ENCODE results near the gene POLR1C.
"Not testable (repeated sequence)": the region's sequence is repeated elsewhere in the genome, so short reads cannot be mapped to it uniquely, and the experiment has no call there.

POLR1C gene

DNA sequence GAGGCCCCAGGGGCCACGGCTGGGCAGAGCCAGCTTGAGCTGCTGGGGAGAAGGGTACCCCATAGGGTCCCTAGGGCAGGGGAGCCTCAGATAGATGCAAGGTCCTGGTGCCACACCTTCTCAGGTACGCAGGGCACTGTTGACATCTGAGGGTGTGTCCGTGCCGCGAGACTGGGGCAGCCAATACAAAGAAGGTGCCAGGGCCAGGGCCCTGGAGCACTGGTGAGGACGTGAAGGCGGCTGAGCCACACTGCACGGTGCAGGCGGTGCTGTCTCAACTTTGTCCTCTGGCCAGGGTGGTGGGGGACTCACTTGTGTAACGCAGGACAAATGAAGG lies 6.1 kb upstream of the POLR1C start:
- DNase-seq (ENCODE audit: low read depth), result no peak

DNA sequence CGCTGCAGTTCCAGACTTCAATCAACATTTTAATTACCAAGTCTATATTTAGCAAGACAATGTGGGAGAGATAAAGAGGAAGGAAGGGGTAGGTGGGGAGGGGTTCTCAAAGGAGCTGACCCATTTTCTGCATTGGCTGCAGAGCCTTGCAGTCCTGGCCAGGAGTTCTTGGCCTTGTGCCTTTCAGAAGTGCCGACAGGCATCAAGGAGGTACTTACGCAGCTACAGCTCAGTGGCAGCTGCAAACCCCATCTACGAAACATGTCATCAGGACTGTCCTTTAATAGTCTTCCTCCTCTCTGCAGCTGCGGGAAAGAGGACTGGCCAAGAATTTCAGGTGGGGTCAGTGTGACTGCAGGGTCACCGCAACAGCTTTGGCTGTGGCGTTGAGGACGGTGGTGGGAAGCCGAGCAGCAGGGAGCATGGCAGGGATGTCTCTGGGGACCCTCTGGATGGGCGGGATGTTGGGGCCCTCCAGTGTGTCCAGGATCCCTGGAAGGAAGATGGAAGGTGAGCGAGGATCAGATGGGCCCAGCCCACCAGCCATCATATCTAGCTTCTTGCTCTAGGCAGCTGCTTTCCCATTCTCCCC lies 5.0 kb upstream of the POLR1C start:
- DNase-seq (ENCODE audit: low read depth), result no peak

DNA sequence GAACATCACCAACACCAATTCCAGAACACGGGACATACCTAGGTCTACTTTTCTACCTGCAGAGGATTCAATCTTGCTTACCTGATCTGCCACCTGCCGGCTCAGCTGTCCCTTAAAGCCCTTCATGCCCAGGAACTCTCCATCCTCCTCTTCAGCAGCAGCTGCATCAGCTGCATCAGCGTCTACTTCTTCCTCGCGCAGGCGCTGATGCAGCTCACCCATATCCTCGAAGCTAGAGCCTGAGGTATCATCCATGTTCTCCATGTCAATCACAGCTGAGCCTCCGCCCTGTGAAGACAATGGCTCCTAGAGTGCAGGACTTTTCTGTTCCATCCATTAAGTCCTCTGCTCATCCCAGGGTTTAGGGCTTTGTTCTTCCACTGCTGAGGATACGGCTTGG lies 1.1 kb upstream of the POLR1C start:
- DNase-seq (ENCODE audit: low read depth), result no peak

DNA sequence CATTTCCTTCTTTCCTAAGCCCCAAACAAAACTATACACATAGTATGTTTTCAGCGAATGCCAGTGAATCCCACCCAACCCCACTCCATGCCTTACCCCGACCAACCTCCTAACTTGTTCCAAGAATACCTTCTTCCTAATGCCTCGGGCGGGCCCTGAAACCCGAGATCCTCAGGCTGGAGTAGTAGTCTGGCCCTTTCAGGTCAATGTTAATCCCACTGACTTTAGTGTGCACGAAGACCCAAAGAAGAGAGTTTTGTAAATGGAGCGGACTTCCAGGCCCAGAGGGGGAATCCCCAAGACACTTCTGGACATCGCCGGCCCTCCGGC lies 557 bp upstream of the POLR1C start:
- DNase-seq (ENCODE audit: low read depth), result no peak

DNA sequence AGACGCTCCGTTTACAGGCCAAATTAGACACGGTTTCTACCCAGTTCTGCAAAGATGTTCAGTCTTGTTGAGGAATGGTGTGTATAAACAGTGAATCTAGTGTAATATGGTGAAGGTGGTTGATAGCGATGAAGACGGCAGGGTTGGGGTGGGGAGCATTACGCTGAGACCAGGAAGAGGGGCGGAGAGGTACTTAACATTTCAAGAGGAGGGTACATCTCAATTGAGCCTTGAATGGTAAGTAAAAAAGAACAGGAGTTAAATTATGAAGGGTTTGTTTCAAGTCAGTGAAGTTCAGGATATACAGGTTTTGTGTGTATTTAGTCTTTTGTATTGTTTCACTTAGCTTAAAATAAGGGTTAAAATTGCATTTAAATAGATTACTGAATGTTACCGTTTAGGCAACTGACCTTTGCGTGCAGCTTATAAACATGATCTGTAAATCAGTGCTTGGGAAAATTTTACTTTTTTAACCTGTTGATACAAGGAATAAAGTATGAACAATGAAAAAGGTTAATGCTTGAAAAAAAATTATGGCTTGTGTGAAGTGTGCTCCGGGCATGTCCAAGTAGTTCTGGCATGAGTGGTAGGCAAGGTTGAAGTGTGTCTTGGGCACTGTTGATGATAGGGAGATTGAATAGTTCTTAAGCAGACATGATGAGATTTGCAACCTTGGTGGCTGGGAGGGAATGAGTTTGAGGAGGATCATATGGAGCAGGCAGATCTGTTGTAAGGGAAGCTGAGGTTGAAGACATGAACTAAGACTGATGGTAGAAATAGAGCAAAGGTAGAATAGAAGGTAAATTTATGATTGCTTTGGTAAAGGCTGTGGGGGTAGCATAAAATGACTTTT lies 842 bp downstream of the POLR1C start:
- DNase-seq (ENCODE audit: low read depth), result no peak

DNA sequence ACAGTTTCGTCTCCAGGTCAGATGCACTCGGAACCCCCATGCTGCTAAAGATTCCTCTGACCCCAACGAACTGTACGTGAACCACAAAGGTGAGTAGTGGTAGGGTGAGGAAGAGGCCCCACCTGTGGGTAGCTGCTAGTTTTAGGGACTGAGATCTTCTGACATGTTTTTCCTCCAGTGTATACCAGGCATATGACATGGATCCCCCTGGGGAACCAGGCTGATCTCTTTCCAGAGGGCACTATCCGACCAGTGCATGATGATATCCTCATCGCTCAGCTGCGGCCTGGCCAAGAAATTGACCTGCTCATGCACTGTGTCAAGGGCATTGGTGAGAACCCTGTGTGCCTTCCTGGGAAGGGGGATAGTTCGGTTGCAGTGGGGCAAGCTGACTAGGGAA lies 3.2 kb downstream of the POLR1C start:
- DNase-seq (ENCODE audit: low read depth), result no peak

DNA sequence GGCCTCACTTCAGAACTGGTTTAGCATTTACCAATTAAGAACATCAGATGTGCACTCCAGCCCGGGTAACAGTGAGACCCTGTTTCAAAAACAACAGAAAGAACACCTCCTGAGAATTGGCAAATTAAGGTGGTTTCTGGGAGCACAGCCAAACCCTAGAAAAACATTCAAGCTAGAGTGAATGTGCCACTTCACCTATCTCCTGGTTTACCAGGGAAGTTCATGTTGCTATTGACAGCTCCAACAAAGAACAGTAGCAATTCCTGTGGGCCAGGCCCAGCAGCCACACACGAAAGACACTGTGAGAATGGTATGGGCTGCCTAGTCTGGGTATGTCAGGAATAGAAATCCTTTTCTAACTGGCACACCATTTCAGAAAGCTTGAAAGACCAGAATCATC lies 4.9 kb downstream of the POLR1C start:
- DNase-seq (ENCODE audit: low read depth), result no peak

DNA sequence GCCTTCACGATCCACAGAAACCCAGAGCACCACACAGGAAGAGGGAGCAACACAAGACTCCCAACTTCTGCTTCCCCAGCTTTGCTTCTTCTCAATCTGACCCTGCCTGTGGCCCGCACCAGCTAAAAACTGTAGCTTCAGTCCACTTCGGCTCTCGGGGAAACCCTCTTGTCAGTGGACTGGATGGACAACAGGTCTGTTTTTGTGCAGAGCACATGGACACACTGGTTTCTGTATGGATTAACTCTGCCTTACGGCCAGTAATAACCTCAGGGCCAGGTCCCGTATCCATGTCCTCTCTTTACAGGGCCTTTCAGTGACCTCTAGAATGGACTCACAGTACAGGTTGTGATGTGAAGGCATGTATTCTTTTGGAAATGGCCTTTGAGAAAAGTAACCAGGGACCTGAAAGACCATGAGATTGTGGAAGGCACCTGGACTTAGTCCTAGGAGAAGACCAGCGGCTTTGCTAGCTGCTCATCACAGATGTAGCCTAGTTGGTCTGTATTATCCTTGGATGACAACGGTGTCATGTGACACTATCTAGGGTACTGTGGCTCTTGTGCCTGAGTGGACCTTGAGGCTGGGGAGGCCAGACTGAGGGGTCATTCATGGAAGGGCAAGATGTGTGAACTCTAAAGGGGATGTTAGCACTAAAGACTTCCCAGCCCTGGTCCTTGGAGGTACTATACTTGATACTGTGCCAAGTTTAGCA lies 5.8 kb downstream of the POLR1C start:
- no peak for DNase-seq (ENCODE audit: low read depth)

DNA sequence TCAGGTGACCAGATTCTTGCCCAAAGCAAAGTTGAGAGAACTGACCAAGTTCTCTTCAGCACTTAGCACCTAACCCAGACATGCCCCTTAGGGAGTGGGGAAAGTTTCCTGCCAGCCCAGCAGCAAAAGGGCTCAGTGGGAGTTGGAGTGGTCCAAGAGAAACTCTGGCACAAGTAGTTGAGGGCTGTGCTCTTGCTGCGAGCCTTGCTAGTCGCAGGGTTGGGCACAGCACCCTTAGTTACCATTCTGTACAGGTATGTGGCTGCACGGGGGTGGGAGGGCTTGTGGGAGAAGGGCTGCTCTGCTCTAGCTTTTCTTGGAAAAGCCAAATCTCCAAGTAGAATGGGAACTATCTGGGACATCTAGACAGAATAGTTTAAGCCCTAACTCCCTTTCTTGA lies 6.4 kb downstream of the POLR1C start:
- no peak for DNase-seq (ENCODE audit: low read depth)

DNA sequence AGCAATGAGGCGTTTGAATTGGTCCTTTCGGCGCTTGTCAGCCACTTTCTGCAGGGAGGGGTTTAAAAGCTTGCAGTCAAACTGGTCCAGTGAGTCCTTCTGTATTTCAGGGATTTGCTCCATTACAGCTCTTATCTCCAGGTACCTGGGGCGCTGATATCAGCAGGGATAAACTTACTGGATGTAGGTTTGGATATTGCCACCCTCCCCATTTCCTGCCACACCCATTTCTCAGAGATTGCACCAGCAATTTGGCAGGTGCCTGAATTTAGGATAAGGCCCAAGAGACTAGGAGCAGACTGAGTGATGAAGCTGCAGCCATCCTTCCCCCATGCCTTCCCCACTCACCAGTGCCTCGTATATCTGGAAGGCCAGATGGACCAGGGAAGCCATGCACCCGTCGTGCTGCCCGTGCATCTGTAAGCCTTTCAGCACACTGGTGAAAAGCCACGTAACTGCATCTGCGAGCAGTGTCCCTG lies 7.6 kb downstream of the POLR1C start:
- DNase-seq (ENCODE audit: low read depth), result no peak

DNA sequence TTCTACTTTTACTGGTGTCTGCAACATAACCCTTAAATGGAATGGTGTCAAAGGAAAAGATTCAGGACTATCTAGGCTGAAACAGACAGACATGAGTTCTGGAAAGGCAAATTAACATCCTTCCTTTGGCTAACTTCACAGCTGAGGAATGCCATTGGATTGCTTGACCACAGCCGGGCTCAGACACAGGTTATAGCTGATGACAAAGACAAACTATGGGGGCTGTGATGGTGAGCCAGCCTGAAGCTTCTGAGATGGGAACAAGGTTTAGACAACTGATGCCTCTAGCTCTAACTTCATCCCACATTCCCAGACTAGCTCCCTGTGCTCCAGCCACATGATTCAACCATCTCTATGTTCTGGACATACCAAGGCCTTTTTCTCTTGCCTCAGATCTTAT lies 15.3 kb downstream of the POLR1C start:
- no peak for DNase-seq (ENCODE audit: low read depth)

DNA sequence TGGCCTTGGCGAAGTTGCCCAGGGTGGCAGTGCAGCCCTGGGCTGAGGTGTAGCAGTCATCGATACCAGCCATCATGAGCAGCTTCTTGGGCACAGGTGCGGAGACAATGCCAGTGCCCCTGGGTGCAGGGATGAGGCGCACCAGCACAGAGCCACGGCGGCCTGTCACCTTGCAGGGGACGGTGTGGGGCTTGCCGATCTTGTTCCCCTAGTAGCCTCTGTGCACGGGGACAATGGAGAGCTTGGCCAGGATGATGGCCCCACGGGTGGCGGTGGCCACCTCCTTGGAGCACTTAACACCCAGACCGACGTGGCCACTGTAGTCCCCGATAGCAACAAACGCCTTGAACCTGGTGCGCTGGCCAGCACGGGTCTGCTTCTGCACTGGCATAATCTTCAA lies 22.1 kb downstream of the POLR1C start:
- not testable (repeated sequence) for DNase-seq (ENCODE audit: low read depth)

DNA sequence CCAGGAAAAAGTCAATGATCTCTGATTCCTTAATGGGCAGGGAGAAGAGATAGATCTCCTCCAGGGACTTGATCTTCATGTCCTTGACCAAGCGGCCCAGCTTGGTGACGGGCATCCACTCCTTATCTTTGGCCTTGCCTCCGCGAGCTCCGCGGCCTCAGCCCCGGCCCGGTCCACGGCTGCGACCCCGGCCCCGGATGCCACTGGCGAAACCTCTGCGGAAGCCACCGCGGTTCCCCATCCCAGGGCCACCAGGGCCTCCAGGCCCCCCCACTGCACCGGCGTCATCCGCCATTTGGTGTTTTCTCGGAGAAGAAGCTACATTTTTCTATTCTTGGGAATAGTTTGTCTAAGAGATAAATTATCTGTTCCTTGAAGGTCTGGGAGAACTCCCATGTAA lies 22.5 kb downstream of the POLR1C start:
- DNase-seq (ENCODE audit: low read depth), result not testable (repeated sequence)

DNA sequence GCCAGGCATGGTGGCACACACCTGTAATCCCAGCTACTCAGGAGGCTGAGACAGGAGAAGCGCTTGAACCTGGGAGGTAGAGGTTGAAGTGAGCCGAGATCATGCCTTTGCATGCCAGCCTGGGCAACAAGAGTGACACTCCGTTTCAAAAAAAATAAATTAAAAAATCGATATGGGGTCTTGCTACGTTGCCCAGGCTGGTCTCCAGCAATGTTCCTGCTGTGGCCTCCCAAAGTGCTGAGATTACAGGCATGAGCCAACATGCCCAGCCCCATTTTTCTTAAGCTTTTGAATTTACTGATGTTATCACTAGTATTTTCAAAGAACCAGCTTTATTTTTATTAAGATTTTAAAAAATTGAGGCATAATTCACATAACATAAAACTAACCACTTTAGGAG lies 23.6 kb downstream of the POLR1C start:
- DNase-seq (ENCODE audit: low read depth), result no peak

DNA sequence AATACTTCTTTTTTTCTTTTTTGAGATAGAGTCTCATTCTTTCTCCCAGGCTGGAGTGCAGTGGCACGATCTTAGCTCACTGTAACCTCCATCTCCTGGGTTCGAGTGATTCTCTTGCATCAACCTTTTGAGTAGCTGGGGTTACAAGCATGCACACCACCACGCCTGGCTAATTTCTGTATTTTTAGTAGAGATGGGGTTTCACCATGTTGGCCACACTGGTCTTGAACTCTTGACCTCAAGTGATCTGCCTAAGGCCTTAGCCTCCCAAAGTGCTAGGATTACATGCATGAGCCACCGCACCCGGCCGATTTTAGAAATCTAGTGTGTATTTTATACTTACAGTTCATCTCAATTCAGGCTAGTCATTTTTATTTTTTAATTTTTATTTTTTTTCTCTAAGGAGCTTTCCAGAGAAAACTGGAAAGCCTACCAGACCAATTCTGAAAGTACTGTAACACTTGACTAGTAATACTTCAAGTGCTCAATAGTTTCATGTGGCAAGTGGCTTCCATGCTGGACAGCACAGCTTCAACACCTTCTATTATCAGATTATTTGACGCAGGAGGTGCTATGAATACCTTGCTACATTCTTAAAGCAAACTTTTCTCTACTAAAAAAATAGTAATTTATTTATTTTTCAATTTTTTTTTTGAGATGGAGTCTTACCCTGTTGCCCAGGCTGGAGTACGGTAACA lies 25.0 kb downstream of the POLR1C start:
- no peak for DNase-seq (ENCODE audit: low read depth)

DNA sequence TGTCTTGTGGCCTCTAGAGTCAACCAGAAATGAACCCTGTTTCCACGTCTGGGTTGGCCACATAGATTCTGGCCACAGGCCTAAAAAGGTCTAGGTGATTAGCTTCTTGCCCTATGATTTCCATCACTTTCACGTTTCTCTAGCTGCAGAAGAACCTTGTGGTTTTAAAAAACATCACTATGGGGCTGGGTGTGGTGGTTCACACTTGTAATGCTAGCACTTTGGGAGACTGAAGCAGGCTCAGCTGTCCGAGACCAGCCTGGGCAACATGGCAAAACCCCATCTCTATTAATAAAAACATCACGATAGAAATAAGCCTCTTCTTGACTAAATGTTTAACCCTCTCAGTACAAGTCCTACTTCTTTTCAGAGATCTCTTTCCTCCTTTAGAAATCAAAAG lies 27.6 kb downstream of the POLR1C start:
- DNase-seq (ENCODE audit: low read depth), result no peak

DNA sequence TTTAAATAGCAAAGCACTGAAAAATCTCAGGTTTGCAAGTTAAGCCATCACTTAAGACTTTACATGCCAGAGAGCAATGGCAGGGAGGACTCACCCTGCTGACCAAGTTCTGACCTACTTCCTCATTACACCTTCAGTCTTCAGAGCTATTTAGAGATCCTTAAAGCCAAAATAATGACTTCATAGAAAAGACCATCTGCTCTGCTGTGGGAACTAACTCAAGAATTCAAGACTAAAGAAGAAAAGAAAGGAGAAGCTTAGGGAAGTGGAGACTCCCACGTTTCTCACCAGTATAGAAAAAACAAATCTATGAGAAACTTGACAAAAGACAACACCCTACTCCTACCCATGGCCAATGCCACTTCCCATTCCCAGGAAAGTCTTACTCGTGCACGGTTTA lies 30.3 kb downstream of the POLR1C start:
- DNase-seq (ENCODE audit: low read depth), result no peak

DNA sequence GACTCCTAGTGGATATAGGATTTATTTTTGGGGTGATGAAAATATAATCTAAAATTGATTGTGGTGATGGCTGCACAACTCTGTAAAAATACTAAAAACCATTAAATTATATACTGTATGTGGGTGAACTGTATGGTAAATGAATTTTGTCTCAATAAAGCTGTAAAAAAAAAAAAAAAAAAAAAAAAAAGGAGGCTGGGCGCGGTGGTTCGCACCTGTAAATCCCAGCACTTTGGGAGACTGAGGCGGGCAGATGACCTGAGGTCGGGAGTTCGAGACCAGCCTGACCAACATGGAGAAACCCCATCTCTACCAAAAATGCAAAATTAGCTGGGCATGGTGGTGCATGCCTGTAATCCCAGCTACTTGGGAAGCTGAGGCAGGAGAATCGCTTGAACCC lies 40.7 kb downstream of the POLR1C start:
- DNase-seq (ENCODE audit: low read depth), result not testable (repeated sequence)

DNA sequence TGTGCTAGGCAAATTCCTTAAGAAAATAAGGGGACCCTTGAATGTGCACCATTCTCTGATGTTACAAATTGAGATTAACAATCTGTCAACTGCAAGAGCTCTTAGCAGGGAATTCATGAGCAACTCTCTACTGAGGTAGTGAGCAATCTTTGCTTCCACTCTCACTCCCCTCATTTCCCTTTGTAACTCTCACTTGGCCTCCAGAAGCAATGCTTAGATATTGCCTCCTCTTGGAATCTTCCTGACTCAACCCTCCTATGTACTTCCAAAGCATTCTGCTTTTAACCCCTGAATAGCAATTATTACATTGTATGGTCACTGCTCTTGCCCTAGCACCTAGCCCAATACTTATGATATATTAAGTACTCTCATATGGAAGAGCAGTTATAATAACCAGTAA lies 42.4 kb downstream of the POLR1C start:
- DNase-seq (ENCODE audit: low read depth), result no peak

DNA sequence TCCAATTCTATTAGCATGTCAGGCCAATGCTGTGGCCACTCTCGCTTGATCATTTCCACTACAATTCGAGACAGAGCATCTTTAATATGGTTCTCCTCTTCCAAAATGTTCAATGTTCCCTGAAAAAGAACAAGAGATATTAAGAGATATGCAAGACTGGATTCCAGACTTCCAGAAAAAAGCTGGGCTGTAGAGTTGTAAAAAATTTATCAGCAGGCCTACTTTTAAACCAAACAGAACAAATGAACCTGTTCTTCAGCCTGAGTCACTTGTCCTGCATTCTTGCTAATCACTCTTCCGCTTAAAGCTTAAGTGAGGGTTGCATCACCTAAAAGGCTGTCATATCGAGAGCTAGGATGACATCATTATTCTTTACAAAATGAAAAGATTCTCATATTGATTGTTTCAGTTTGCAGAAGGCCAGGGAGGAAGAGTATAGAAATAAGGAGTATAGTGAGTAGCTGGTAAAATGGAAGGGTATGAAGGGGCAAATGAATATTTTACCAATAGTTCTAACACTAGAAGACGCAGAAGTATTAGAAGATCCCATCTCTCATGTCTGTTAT lies 54.1 kb downstream of the POLR1C start:
- peak; percentile 24 for DNase-seq (ENCODE audit: low read depth)

All from fibroblast of the conjunctiva (primary cell).